Right lobe of liver (tissue), 4 donors: ENCODE results near the gene ZFAND2B.

ENCODE experiments used
- CTCF ChIP-seq, 4 donors: fragments of 200-600 bp in 3 of 4; fragments of 450-650 bp in 1 of 4; IDR thresholded peaks; one replicate each; pipeline versions ENCODE4 v1.5.1 to v1.8.0; 2016 to 2022; ENCODE audit warnings: antibody characterized with exemption in 4 of 4, mild to moderate bottlenecking in 2 of 4
- POLR2A ChIP-seq: fragments of 450-650 bp; IDR thresholded peaks from one replicate; pipeline ENCODE4 v1.6.1; 2017; ENCODE audit warnings: antibody characterized with exemption, mild to moderate bottlenecking
- donor health status: DM: no; HTN: no; CAD: no.
- donor health status: DM: no; HTN: no; CAD: no.
- donor health status: DM: no; HTN: yes; CAD: no.

GRCh38 chr2:219252570-219252899, 46.0 kb downstream of the ZFAND2B start:
- TF ChIP-seq CTCF (IDR thresholded peaks at IDR 0.05) (no peak), POLR2A (no peak)
